Bronchial epithelial cell (primary cell): Measurements from ENCODE around the gene CRYAA. TPM values are rescaled to one million over a fixed set of nuclear protein-coding genes. Genes with fewer than 3 reads are reported as not detected.

Source experiments
- DNase-seq: peaks from one replicate; pipeline ENCODE4 v3.0.0-alpha.2; 2010; ENCODE audit warnings: low read depth
- FAIRE-seq: peaks from 2 replicates; lab custom pipeline; 2011; peaks lifted over from hg19 to GRCh38; lab: Jason Lieb, UNC
- H3K27me3 ChIP-seq: 2 replicates; pipeline ENCODE4 v1.5.1; 2011; ENCODE audit warnings: low read length; ENCODE audit not compliant: control insufficient read depth, insufficient read depth
- H3K36me3 ChIP-seq: 2 replicates; pipeline ENCODE4 v1.5.1; 2011; ENCODE audit warnings: low read length; ENCODE audit not compliant: control insufficient read depth, insufficient read depth
- H3K4me3 ChIP-seq: 2 replicates; pipeline ENCODE4 v1.5.1; 2011; ENCODE audit warnings: mild to moderate bottlenecking, low read depth, low read length, control low read depth
- total RNA-seq: library from RNA; depleted of rRNA; stranded (reverse); fragments of >200 nt; gene quantifications from 2 replicates; pipeline ENCODE4 v1.2.1, GENCODE V29; 2014
- TF ChIP-seq, protein P1 (sequence below): IDR thresholded peaks from 2 replicates; pipeline ENCODE4 v1.5.1; 2011; ENCODE audit warnings: mild to moderate bottlenecking, moderate library complexity, low read length, control low read depth, inconsistent platforms; ENCODE audit not compliant: insufficient read depth, severe bottlenecking

The CRYAA gene
- total RNA-seq, 1 donor from 2014 or later: not detected

- Histone ChIP-seq H3K4me3 (no peak overlapping the region), H3K36me3 (no peaks in the 10 kb centered on the region), H3K27me3 (no peaks in the 10 kb centered on the region)
- no peak for FAIRE-seq
- TF ChIP-seq, protein P1, sequence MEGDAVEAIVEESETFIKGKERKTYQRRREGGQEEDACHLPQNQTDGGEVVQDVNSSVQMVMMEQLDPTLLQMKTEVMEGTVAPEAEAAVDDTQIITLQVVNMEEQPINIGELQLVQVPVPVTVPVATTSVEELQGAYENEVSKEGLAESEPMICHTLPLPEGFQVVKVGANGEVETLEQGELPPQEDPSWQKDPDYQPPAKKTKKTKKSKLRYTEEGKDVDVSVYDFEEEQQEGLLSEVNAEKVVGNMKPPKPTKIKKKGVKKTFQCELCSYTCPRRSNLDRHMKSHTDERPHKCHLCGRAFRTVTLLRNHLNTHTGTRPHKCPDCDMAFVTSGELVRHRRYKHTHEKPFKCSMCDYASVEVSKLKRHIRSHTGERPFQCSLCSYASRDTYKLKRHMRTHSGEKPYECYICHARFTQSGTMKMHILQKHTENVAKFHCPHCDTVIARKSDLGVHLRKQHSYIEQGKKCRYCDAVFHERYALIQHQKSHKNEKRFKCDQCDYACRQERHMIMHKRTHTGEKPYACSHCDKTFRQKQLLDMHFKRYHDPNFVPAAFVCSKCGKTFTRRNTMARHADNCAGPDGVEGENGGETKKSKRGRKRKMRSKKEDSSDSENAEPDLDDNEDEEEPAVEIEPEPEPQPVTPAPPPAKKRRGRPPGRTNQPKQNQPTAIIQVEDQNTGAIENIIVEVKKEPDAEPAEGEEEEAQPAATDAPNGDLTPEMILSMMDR: no peak
- no peak for DNase-seq
Measured at GRCh38 chr21:43194303-43195120, 25.7 kb downstream of the CRYAA start.

DNA sequence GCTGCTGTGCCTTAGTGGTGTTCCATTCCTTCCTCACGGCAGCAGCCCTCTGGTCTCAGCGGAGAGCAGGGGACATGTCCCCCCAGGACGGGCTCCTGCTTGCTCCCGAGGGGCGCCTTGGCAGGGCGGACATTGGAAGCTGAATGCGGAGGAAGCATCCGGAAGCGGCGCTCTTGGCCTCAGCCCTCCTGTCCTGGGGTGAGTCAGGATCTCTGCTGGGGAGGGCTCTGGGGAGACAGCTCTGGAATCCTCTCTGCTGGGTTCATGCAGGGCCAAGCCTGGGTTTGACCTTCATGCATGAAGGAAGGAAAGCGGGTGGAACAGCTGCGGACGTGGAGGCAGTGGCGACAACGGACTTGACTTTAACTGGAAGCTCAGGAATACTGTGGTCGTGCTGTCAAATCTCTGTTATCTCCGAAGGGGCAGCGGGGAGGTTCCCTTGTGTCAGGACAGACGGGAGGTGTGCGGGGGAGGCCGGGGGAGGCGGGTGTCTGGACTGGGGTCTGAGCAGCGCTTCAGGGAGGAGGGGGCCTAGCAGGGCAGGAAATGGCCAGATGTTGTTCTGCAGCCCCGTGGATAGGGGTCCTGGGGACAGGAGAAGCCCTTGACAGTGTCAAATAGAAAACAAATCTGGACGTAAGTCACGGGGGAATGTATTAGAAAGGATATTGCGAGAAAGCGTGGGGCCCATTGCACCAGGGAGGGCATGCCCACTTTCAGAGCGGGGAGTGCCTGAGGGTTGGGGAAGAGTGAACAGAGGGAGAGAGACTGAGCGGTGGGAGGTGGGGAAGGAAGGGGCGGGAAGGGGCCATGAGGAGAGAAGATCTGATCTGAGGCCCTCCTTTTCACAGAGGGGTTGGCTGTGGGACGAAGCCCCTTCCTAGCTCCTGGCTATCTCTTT, 26.6 kb downstream of the CRYAA start:
- TF ChIP-seq, protein P1: no peak
- H3K36me3 ChIP-seq: no peaks in the 10 kb centered on the region
- no peak for FAIRE-seq
- DNase-seq: no peak
- H3K27me3 ChIP-seq: no peaks in the 10 kb centered on the region
- no peak overlapping the region for H3K4me3 ChIP-seq

DNA sequence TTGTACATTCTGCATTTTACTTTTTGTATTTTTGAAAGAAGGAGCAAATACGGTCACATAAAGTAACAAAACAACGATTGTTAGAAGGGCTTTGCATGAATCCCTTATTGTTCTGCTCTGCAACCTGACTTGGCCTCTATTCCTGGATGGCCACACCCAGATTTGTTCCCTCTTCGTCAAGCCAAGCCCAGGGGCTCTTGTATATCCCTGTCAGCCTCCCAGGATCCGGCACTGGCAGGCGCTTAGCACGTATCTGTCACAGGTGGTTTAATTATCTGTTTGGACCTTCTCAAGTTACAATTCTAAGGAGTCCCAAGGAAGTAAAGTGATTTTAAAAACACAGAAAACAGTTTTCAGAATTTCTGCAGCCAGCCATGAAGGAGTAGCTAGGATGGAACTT, 28.0 kb downstream of the CRYAA start:
- FAIRE-seq (peak; percentile 50), DNase-seq (peak; percentile 78)
- Histone ChIP-seq H3K36me3 (no peaks in the 10 kb centered on the region), H3K27me3 (no peaks in the 10 kb centered on the region), H3K4me3 (no peak overlapping the region)
- TF ChIP-seq, protein P1: no peak

DNA sequence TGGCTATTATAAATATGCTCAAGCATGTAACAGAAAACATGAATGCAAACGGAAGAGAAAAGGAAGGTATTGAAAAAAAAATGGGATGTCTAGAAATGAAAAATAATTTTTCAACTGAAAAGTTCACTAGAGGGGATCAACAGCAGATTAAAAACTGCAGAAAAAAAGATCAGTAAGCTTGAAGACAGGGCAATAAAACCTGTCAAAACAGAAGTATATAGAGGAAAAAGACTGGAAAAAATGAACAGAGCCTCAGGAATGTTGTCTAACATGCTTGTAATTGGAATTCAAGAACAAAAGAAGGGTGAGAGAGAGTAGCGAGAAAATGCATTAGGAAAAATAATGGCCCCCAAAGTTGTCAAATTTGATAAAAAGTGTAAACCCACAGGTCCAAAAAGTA, 29.6 kb downstream of the CRYAA start:
- Histone ChIP-seq H3K4me3 (no peak overlapping the region), H3K27me3 (no peaks in the 10 kb centered on the region), H3K36me3 (no peaks in the 10 kb centered on the region)
- DNase-seq: peak; percentile 48
- TF ChIP-seq, protein P1: no peak
- no peak for FAIRE-seq

DNA sequence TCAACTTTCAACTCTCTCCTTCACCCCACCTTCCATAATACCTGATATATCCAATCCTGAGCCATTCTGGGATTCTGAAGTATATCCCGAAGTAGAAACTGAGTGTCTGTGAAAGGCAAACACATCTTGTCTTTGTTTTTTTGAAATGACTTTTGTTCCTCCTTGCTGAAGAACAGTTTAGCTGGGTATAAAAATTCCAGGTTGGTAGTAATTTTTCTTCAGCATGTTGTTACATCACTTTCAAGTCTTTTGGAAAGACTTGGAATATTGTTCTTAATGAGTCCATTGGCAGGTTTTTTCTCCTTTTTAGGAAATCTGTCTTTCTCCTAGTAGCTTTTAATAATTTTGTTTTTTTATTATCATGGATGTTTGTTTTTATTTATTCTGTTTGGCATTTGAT, 32.7 kb downstream of the CRYAA start:
- DNase-seq (no peak), FAIRE-seq (peak; percentile 52)
- no peak overlapping the region for H3K4me3 ChIP-seq
- no peaks in the 10 kb centered on the region for H3K27me3 ChIP-seq
- TF ChIP-seq, protein P1: no peak
- H3K36me3 ChIP-seq: no peaks in the 10 kb centered on the region
